HG03457 (cell line): ENCODE measurements around the gene SAP130.
"Not testable (repeated sequence)": the region's sequence is repeated elsewhere in the genome, so short reads cannot be mapped to it uniquely, and the experiment has no call there.

ENCODE experiments used
- ATAC-seq: cut with Tn5 transposase; IDR thresholded peaks from one replicate; pipeline ENCODE4 v1.9.1; 2021; ENCODE audit warnings: moderate number of reproducible peaks; ENCODE audit not compliant: unreplicated experiment

SAP130 gene

GRCh38 chr2:127953849-127954248 lies 74.0 kb downstream of the SAP130 start:
- ATAC-seq: no peak

GRCh38 chr2:127953128-127953718 lies 74.6 kb downstream of the SAP130 start:
- ATAC-seq: no peak

GRCh38 chr2:127951026-127951425 lies 76.8 kb downstream of the SAP130 start:
- no peak for ATAC-seq

- no peak for ATAC-seq
These were observed 77.6 kb downstream of the SAP130 start for GRCh38 chr2:127950264-127950663.

- no peak for ATAC-seq
These were observed 82.6 kb downstream of the SAP130 start for GRCh38 chr2:127945281-127945680.

- no peak for ATAC-seq
These were observed 84.7 kb downstream of the SAP130 start for GRCh38 chr2:127943186-127943585.

- ATAC-seq: no peak
These were observed 85.9 kb downstream of the SAP130 start for GRCh38 chr2:127942002-127942401.

GRCh38 chr2:127941461-127941860 lies 86.4 kb downstream of the SAP130 start:
- no peak for ATAC-seq

- ATAC-seq: no peak
These were observed 87.2 kb downstream of the SAP130 start for GRCh38 chr2:127940641-127941040.

- ATAC-seq: no peak
These were observed 92.5 kb downstream of the SAP130 start for GRCh38 chr2:127935337-127935736.

- ATAC-seq: no peak
These were observed 95.5 kb downstream of the SAP130 start for GRCh38 chr2:127932199-127932876.

- no peak for ATAC-seq
These were observed 98.4 kb downstream of the SAP130 start for GRCh38 chr2:127929449-127929848.

- no peak for ATAC-seq
These were observed 100.5 kb downstream of the SAP130 start for GRCh38 chr2:127927384-127927783.

- no peak for ATAC-seq
These were observed 109.9 kb downstream of the SAP130 start for GRCh38 chr2:127917916-127918315.

GRCh38 chr2:127913808-127914457 lies 113.9 kb downstream of the SAP130 start:
- no peak for ATAC-seq

- ATAC-seq: no peak
These were observed 116.1 kb downstream of the SAP130 start for GRCh38 chr2:127911737-127912136.

GRCh38 chr2:127910415-127910814 lies 117.4 kb downstream of the SAP130 start:
- no peak for ATAC-seq

- no peak for ATAC-seq
These were observed 118.8 kb downstream of the SAP130 start for GRCh38 chr2:127909019-127909418.

- ATAC-seq: not testable (repeated sequence)
These were observed 120.0 kb downstream of the SAP130 start for GRCh38 chr2:127907733-127908400.

- ATAC-seq: no peak
These were observed 121.5 kb downstream of the SAP130 start for GRCh38 chr2:127906206-127906926.
